AG20443 (cell line): ENCODE measurements around the gene DTX2.
"Not testable (repeated sequence)": the region's sequence is repeated elsewhere in the genome, so short reads cannot be mapped to it uniquely, and the experiment has no call there.

Experiments
- DNase-seq: peaks from one replicate; pipeline ENCODE4 v3.0.0; 2012; ENCODE audit warnings: low spot score, mixed read lengths

The DTX2 gene

DNA sequence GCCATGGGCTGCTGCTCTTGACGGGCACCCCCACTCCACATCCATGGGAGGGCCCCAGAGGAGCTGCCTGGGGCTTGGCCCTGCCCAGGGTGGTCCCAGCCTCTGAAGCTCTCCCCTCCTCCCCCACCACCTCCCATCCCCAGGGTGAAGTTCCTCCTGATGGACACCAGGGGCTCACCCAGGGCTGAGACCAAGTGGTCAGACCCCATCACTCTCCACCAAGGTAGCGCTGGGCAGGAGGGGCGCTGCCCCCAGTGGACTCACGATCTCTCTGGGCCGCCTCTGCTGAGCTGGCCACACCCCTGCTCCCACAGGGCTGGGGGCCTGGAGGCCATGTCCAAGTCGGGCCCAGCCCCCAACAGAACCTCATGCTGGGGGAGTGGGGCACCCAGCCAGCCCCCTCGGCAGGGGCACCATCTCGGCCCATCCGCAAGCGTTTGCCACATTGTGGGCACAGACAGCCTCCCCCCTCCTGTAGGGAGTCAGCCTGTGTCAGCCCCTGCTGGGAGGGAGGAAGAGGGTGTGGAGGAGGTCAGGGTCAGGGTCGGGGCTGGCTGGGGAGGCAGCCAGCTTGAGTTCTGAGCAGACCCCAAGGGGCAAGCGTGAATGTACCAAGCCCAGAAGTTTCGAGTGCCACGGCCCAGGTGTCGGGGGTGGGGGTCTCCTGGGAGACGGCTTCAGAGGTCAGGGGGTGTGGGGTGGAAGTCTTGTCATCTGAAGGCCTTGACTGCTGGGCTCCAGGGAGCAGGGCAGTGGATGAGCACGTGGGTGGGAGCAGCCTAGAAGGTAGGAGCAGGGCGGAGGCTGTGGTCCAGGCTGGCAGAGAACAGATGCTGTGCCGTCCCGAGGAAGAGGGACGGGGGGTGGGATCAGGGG lies 51.7 kb downstream of the DTX2 start:
- DNase-seq = peak; percentile 28

DNA sequence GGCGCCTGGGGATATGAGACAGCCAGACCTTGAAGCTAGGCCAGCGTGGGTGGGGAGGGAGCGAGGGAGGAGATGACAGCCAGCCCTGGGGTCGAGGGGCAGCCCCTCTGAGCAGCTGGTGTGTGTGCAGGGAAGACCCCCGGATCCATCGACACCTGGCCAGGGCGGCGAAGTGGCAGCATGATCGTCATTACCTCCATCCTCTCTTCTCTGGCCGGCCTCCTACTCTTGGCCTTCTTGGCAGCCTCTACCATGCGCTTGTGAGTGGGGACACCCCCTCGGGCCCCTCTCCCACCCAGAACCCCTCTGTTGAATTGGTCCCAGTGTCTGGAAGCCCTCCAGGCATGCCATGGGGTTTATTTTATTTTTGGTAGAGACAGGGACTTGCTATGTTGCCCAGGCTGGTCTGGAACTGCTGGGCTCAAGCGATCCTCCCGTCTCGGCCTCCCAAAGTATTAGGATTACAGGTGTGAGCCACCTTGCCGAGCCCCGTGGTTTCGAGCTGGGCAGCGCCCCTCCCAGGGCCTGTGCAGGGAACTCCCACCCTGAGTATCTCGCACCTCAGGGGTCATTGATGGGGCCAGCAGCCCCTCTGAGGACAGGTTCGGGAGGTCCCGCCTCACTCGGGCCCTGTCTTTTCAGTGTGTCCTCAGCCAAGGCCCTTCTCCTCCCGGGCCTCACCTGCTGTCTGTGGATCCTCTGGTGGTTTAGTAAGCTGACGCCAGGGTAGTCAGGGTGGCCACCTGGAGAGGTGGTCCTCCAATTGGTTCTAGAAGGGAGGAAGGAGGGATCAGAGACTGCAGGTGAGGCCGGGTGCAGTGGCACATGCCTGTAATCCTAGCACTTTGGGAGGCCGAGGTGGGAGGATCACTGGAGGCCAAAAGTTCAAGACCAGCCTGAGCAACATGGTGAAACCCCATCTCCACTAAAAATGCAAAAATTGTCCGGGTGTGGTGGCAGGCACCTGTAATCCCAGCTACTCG lies 52.6 kb downstream of the DTX2 start:
- DNase-seq = peak; percentile 2

DNA sequence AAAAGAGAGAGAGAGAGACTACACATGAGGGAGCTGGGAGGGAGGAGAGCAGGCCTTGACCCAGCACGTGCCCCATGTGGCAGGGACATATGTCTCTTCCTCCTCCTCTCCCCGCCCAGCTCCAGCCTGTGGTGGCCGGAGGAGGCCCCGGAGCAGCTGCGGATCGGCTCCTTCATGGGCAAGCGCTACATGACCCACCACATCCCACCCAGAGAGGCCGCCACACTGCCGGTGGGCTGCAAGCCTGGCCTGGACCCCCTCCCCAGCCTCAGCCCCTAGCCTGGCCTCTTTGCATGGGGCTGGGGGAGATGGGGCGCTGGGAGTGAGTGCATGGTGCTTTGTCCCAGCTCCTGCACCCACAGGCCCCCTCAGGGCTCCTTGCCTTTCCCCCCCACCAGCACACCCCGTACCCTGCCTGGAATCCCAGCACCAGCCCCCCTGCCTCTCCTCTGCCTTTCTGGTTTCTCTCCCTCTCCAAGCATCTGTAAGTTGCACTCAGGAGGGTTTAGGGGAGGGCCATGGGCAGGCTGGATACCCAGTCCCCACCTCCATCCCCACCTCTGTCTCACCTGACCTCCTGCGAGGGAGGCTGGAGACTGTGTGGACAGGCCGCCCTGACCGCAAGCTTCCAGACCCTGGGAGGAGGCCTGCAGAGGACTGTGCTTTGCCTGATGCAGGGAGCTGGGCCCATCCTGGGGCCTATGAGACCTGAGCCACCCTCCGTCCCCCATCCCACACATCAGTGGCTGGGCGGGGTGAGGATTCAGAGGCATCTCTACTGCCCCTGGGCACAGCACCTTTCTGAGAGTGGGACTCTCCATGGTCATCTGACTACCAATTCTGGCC lies 53.6 kb downstream of the DTX2 start:
- peak; percentile 13 for DNase-seq

DNA sequence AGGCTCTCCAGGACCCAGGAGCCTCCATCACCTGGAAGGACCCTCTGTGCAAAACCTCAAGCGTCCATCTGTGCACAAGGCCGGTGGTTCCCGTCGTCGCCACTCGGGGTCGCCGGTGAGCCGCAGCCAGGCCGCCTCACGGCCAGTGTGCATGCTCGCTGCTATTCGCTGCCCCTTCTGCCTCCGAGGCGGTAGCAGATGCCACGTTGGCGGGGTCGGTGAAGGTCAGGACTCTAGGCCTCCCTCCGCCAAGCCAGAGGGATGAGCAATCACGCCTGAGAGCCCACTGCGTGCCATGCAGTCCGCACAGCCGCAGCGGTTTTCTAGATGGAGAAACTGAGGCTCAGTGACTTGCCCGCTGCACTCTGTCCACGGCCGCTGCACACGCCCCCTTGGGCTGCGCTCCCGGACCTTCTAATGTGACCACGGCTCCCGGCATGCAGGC lies 54.5 kb downstream of the DTX2 start:
- DNase-seq = no peak

DNA sequence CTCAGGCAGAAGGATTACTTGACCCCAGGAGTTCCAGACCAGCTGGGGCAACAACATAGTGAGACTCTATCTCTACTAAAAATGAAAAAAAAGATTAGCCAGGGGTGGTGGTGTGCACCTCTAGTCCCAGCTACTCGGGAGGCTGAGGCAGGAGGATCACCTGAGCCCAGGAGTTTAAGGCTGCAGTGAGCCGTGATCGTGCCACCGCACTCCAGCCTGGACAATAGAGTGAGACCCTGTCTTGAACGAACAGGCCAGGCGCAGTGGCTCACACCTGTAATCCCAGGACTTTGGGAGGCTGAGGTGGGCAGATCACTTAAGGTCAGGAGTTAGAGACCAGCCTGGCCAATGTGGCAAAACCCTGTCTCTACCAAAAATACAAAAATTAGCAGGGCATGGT lies 55.4 kb downstream of the DTX2 start:
- not testable (repeated sequence) for DNase-seq

DNA sequence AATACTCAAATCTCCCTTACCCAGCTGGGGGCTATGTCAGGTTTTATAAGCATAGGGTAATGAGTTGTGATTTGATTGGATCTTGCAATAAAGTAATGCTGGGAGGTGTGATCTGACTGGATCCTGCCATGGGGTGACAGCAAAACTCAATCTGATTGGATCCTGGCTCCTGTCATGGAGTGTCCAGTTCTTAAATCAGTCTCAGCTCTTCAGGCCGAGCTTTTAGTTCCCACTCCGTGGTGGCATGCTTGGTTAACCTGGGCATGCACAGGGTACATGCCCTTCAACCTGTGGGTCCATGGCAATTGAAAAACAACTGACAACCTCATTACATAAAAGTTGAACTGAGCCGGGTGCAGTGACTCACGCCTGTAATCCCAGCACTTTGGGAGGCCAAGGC lies 64.7 kb downstream of the DTX2 start:
- not testable (repeated sequence) for DNase-seq

DNA sequence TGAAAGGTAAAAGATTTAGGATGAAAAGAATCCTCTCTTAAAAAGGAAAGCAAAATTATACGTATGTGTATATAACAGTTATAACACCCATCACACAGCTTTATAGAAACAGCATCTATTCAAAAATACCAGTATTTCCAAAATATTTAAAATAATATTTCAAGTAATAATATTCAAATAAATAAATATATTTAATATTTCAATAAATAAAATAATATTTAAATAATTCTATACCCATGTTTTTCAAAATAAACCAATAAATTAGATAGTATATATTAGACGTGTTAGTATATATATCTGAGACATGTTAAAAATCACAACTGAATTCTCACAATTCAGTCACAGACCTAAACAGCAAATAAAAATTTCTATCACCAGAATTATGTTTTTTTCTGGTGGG lies 70.1 kb downstream of the DTX2 start:
- not testable (repeated sequence) for DNase-seq

DNA sequence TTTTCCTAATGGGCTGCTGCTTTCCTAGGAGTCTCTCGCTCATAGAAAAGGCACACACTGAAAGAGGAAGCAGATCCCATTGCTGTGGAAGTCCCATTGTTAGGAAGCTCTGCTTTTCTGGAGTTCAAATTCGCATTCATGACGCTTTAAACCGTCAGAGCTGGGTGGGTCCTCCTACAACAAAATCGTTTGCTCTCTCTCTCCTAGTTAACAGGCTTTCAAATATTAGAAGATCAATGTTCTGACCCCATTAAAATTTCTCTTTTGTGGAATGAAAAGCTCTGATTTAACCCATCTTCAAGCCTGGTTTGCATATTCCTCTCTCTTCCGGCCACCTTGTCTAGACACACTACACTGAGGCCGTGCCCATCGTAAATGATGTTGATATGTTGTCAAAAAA lies 81.7 kb downstream of the DTX2 start, which contains the start of gene SPDYE16:
Gene SPDYE16, minus strand, starts transcription at position 101 of the 400 bp plus-strand sequence. CDS start 1,838 bp downstream, outside the sequence.
- DNase-seq = not testable (repeated sequence)

DNA sequence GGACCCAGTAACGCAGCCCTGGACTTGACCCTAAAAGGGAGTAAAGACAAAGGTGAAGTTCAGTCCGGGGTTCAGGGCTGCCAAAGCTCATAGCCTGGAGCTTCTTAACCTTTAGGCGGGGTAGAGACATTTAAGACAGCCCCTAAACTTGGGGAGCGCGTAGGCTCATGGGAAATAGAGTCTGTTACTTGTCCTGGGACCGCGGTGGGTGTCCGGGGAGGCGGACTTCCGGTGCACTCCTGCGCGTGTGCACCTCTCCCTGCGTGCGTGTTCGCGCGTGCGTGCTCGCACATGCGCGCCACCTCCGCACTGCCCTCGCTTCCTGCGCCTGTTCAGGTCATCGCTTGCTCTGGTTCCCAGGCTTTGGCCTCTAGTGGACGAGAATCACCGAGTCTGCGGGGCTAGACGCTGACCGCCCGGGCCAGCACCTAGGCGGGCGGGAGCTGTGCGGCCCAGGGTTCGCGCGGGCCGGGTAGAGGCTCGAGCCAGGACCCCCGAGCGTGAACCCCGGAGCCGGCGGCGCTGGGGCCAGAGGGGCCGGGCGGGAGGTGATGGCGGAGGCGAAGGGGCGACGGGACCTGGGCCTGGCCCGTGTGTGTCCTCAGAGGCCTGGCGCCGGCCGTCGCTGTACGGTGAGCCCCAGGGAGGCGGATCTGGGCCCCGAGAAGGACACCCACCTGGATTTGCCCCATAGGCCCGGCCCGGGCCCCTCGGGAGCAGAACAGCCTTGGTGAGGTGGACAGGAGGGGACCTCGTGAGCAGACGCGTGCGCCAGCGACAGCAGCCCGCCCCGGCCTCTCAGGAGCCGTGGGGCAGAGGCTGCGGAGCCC lies 87.7 kb downstream of the DTX2 start:
- DNase-seq = peak; percentile 90

DNA sequence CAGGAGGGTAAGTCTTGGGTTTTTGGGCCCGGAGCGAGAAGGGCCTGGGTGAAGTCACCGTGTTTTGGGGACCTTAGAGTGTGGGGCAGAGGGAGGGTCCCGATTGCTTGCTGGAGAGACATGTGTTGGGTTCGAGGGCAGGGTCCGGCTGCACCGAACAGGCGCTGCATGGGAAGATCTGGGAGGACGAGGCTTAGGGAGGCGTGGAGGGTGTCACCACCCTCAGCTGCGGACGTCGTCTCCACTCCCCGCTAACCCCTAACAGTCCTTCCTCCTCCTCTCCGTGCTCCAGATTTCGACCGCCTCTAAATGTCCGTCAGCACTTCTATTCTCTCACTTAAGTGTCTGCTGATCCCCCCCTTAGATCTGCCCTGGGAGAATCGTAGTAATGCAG lies 88.3 kb downstream of the DTX2 start:
- not testable (repeated sequence) for DNase-seq

DNA sequence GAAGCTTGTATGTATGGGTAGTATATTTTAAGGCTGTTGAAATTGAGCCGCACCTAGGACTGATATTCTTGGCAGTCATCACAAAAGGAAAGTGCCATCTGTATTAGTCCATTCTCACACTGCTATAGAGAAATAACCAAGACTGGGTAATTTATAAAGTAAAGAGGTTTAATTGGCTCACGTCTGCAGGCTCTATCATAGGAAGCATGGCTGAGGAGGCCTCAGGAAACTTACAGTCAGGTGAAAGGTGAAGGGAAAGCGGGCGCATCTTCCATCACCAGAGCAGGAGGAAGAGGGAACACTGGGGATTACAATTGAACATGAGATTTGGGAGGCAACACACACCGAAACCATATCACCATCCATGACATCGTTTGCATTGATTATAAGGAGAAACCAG lies 90.5 kb downstream of the DTX2 start:
- not testable (repeated sequence) for DNase-seq
